Measurements from ENCODE around the gene NPLOC4.

The NPLOC4 gene

GRCh38 chr17:81683208-81683583 is 46.3 kb upstream of the NPLOC4 start (continued):
- TF ChIP-seq, protein P1, sequence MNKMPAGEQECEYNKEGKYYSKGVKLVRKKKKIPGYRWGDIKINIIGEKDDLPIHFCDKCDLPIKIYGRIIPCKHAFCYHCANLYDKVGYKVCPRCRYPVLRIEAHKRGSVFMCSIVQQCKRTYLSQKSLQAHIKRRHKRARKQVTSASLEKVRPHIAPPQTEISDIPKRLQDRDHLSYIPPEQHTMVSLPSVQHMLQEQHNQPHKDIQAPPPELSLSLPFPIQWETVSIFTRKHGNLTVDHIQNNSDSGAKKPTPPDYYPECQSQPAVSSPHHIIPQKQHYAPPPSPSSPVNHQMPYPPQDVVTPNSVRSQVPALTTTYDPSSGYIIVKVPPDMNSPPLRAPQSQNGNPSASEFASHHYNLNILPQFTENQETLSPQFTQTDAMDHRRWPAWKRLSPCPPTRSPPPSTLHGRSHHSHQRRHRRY (tag by site-specific recombination; IDR thresholded peaks at IDR 0.05): no peak
- peak; percentile 91 for TF ChIP-seq EGR2 (tag by site-specific recombination; IDR thresholded peaks at IDR 0.05; ENCODE audit: low read depth)
- TF ChIP-seq OSR2 (tag by site-specific recombination; IDR thresholded peaks at IDR 0.05): no peak
- no peak for TF ChIP-seq MYNN (tag by site-specific recombination; IDR thresholded peaks at IDR 0.05; ENCODE audit: borderline replicate concordance)
- TF ChIP-seq ZSCAN18 (tag by site-specific recombination; IDR thresholded peaks at IDR 0.05): no peak
- TF ChIP-seq SCRT2 (tag by site-specific recombination; IDR thresholded peaks at IDR 0.05): no peak

DNA sequence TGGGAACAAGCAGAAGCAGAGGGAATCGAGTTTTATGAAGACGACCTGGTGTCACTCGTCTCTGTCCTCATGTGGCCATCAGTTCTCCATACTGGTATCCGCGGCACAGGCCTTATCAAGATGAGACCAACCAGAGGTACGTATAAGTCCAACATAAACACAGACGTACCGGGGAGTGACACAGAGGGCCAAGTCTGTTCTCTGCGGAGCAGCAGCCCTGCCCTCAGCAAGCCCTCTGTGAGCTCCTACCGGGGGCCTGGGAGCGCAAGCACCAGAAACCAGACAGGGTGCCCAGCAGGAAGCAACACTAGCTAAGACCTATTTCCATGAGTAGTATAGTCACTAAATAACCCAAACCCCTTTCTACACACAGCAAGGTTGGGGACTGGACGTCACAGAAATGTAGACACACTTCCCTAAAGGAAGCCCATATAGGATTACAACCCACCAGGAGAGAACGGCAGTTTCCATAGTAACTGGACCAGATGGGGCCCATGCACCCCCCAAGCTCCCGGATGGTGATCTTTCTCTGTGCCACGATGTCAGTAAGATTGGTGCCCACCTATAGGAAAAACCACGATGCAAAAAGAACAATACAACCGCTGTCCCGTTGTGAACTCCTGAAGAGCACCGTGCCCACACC is 45.8 kb upstream of the NPLOC4 start:
- Histone ChIP-seq H3K4me1 (ENCODE audit: control insufficient read depth, insufficient read depth, low read length) (peaks cover 4% of the 10 kb centered on the region), H3K36me3 (ENCODE audit: control insufficient read depth in 2 of 2, insufficient read depth in 1 of 2, low read length in 2 of 2) (peaks cover 6 to 43% of the 10 kb centered on the region in 2 experiments; a peak in 2 of 3 replicates), H3K4me3 (ENCODE audit: low read depth, low read length) (peak overlapping the region; percentile 92), H3K9me3 (ENCODE audit: control insufficient read depth, insufficient read depth, low read depth, low read length) (no peaks in the 10 kb centered on the region), H3K27ac (ENCODE audit: extremely low read depth, low read depth, low read length) (peak overlapping the region; percentile 82)
- CTCF ChIA-PET: interaction anchor here (0.6 to 2.2 kb wide), 8 partner anchors 11 to 417 kb away, joined by 3 to 9 read pairs (median 4); no protein-coding TSS in a partner anchor
- TF ChIP-seq ZNF391 (tag by site-specific recombination; IDR thresholded peaks at IDR 0.05; ENCODE audit: borderline replicate concordance, low read depth) (no peak), ZIC2 (tag by site-specific recombination; IDR thresholded peaks at IDR 0.05) (peak; percentile 64)
- POLR2A ChIA-PET: interaction anchor here (0.5 to 6.6 kb wide), 17 partner anchors 11 to 244 kb away, joined by 3 to 109 read pairs (median 7); partner anchors contain the start of genes ACTG1, CCDC137, MRPL12 and OXLD1

- ChIA-PET CTCF (interaction anchor here (0.6 to 2.2 kb wide), 6 partner anchors 12 to 271 kb away, joined by 3 to 9 read pairs (median 4); no protein-coding TSS in a partner anchor), POLR2A (interaction anchor here (1.0 to 6.6 kb wide), 4 partner anchors 10 to 168 kb away, joined by 3 to 109 read pairs (median 16); partner anchors contain the start of genes ACTG1 and MRPL12)
- H3K9me3 ChIP-seq (ENCODE audit: control insufficient read depth, insufficient read depth, low read depth, low read length): no peaks in the 10 kb centered on the region
- H3K27ac ChIP-seq (ENCODE audit: extremely low read depth, low read depth, low read length): peak overlapping the region; percentile 19; the same call in 1 of the 2 replicates
- H3K4me3 ChIP-seq (ENCODE audit: low read depth, low read length): no peak overlapping the region
- H3K4me1 ChIP-seq (ENCODE audit: control insufficient read depth, insufficient read depth, low read length): peaks cover 4% of the 10 kb centered on the region
- peaks cover 6 to 33% of the 10 kb centered on the region in 2 experiments; a peak in 2 of 3 replicates for H3K36me3 ChIP-seq (ENCODE audit: control insufficient read depth in 2 of 2, insufficient read depth in 1 of 2, low read length in 2 of 2)
- TF ChIP-seq MEIS1 (CRISPR knock-in tag; IDR thresholded peaks at IDR 0.05; ENCODE audit: borderline replicate concordance) (no peak), ZNF391 (tag by site-specific recombination; IDR thresholded peaks at IDR 0.05; ENCODE audit: borderline replicate concordance, low read depth) (no peak), SP3 (tag by site-specific recombination; IDR thresholded peaks at IDR 0.05) (no peak), GLIS1 (tag by site-specific recombination; IDR thresholded peaks at IDR 0.05) (peak; percentile 99), ZFHX2 (tag by site-specific recombination; conservative IDR thresholded peaks at IDR 0.05) (peak; percentile 9; the same call in 1 of the 2 replicates), ZNF629 (tag by site-specific recombination; IDR thresholded peaks at IDR 0.05) (0 out of 2 replicates have a peak, but pooled peaks have one; percentile 42), OSR2 (tag by site-specific recombination; IDR thresholded peaks at IDR 0.05) (0 out of 2 replicates have a peak, but pooled peaks have one; percentile 26), HOXC10 (CRISPR knock-in tag; IDR thresholded peaks at IDR 0.05) (no peak), ZNF2 (tag by site-specific recombination; IDR thresholded peaks at IDR 0.05) (no peak), IKZF3 (tag by site-specific recombination; IDR thresholded peaks at IDR 0.05) (0 out of 2 replicates have a peak, but pooled peaks have one; percentile 35), PRDM4 (tag by site-specific recombination; IDR thresholded peaks at IDR 0.05) (no peak), ZNF600 (tag by site-specific recombination; IDR thresholded peaks at IDR 0.05) (peak; percentile 80), ZBTB8A (tag by site-specific recombination; IDR thresholded peaks at IDR 0.05) (peak; percentile 39), SETDB1 (IDR thresholded peaks at IDR 0.05; ENCODE audit: insufficient read length, low read length) (no peak), AEBP2 (tag by site-specific recombination; IDR thresholded peaks at IDR 0.05; ENCODE audit: borderline replicate concordance) (no peak), ZNF169 (tag by site-specific recombination; IDR thresholded peaks at IDR 0.05) (no peak), ZNF155 (tag by site-specific recombination; IDR thresholded peaks at IDR 0.05) (no peak)
- TF ChIP-seq, protein P2, sequence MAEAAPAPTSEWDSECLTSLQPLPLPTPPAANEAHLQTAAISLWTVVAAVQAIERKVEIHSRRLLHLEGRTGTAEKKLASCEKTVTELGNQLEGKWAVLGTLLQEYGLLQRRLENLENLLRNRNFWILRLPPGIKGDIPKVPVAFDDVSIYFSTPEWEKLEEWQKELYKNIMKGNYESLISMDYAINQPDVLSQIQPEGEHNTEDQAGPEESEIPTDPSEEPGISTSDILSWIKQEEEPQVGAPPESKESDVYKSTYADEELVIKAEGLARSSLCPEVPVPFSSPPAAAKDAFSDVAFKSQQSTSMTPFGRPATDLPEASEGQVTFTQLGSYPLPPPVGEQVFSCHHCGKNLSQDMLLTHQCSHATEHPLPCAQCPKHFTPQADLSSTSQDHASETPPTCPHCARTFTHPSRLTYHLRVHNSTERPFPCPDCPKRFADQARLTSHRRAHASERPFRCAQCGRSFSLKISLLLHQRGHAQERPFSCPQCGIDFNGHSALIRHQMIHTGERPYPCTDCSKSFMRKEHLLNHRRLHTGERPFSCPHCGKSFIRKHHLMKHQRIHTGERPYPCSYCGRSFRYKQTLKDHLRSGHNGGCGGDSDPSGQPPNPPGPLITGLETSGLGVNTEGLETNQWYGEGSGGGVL (tag by site-specific recombination; IDR thresholded peaks at IDR 0.05): no peak
Measured at GRCh38 chr17:81681672-81682071, 44.8 kb upstream of the NPLOC4 start.

Data from HEK293 (cell line).